Activated CD4-positive, alpha-beta T cell treated with anti-CD3 and anti-CD28 coated beads, Interleukin-2, amount 10 ng/mL, durations not matched to agents 7 days and 5 days (primary cell): Measurements from ENCODE around the gene DNAJC8. TPM values are rescaled to one million over a fixed set of nuclear protein-coding genes. Genes with fewer than 3 reads are reported as not detected.
A peak's percentile ranks its signal among the peaks of the same experiment; 100 is the strongest.

Source experiments
- CTCF ChIA-PET: fragments of 350-600 bp; sonication (Branson Sonifier 250); formaldehyde crosslinking; loops from one replicate; lab custom pipeline; 2021; ENCODE audit warnings: antibody characterized with exemption; lab: Charles Lee
- POLR2A ChIA-PET: fragments of 350-600 bp; sonication (Branson Sonifier 250); formaldehyde crosslinking; loops from one replicate; lab custom pipeline; 2021; ENCODE audit warnings: antibody characterized with exemption; lab: Charles Lee
- DNase-seq: peaks from one replicate; pipeline ENCODE4 v3.0.0-alpha.2; 2020
- H3K27ac Mint-ChIP-seq: one replicate; pipeline ENCODE4 v1.8.0; 2021; ENCODE audit warnings: mild to moderate bottlenecking, moderate library complexity, mixed read lengths
- H3K27me3 Mint-ChIP-seq: one replicate; pipeline ENCODE4 v1.8.0; 2021; ENCODE audit warnings: mixed read lengths
- H3K36me3 Mint-ChIP-seq: one replicate; pipeline ENCODE4 v1.8.0; 2021; ENCODE audit warnings: low read depth, mixed read lengths
- H3K4me1 Mint-ChIP-seq: one replicate; pipeline ENCODE4 v1.8.0; 2021; ENCODE audit warnings: mixed read lengths
- H3K4me3 Mint-ChIP-seq: one replicate; pipeline ENCODE4 v1.8.0; 2021; ENCODE audit warnings: mild to moderate bottlenecking, moderate library complexity, mixed read lengths
- H3K9me3 Mint-ChIP-seq: one replicate; pipeline ENCODE4 v1.8.0; 2021; ENCODE audit warnings: mixed read lengths
- total RNA-seq, 2 experiments: library from RNA; stranded (reverse); gene quantifications; one replicate each; pipeline ENCODE4 v1.2.3, GENCODE V29; 2021

Gene DNAJC8
- total RNA-seq, 2 experiments from 2014 or later, result 110 to 128 TPM

DNA sequence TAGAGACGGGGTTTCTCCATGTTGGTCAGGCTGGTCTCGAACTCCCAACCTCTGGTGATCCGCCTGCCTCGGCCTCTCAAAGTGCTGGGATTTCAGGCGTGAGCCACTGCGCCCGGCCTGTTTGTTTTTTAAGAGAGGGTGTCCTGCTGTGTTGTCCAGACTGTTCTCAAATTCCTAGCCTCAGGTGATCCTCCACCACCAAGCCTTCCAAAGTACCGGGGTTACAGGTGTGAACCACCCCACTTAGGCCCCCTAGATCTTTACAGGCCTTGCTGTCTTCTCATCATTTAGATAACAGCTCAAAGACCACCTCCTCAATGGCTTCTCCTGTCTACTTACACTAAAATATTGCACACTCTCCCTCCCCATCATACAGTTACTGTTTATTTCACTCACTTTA lies 32.7 kb upstream of the DNAJC8 start:
- Mint-ChIP-seq H3K27me3 (peaks cover 2% of the 10 kb centered on the region), H3K36me3 (peaks cover 5% of the 10 kb centered on the region), H3K27ac (no peak overlapping the region), H3K9me3 (no peaks in the 10 kb centered on the region), H3K4me3 (no peak overlapping the region), H3K4me1 (peaks cover 13% of the 10 kb centered on the region)
- no peak for DNase-seq
- ChIA-PET CTCF (interaction anchor here (0.6 to 1.8 kb wide), 2 partner anchors 10 to 1777 kb away, joined by 3 to 7 read pairs; no protein-coding TSS in a partner anchor), POLR2A (no interaction called here)

DNA sequence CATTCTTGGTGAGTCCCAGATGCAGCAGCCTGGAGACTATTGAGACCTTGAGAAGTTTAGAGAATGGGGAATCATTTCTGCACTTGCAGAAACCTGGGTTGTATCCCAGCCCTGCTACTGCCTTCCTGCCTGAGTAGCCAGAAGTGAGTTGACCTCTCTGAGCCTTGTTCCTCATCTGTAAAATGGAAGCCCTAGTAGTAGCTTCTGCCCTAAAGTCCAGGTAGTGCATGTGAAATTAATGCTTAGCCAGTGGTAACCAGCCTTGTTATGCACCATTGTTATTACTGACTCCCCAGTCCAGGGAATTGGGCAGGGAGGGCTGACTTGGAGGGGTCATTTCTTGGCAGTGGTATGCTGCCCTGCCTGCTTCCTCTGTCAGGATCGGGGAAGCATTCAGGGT lies 32.1 kb upstream of the DNAJC8 start:
- peaks cover 5% of the 10 kb centered on the region for H3K36me3 Mint-ChIP-seq
- CTCF ChIA-PET, result interaction anchor here (0.6 kb wide), 1 partner anchor 1777 kb away, joined by 3 read pairs; no protein-coding TSS in a partner anchor
- POLR2A ChIA-PET, result no interaction called here
- H3K9me3 Mint-ChIP-seq, result no peaks in the 10 kb centered on the region
- no peak overlapping the region for H3K4me3 Mint-ChIP-seq
- peaks cover 2% of the 10 kb centered on the region for H3K27me3 Mint-ChIP-seq
- DNase-seq, result no peak
- H3K4me1 Mint-ChIP-seq, result peaks cover 14% of the 10 kb centered on the region
- H3K27ac Mint-ChIP-seq, result no peak overlapping the region

DNA sequence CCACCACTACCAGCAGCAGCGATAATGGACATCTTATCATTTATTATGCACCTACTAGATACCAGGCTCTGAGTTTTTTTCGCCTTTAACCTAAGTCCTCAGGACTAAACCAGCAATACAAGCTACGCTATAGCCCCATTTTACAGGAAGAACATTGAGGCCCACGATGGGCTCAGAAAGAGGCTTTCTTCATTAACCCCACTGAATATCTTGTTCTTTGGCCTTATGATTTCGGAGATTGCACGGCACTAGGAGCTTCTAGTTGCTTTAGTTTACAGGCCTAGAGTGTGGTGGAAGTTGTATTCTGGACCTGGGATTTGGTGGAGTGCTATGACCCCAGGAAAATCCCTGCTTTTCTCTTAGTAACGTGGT lies 28.0 kb upstream of the DNAJC8 start:
- POLR2A ChIA-PET, result no interaction called here
- CTCF ChIA-PET, result interaction anchor here (0.6 to 4.8 kb wide), 4 partner anchors 11 to 648 kb away, joined by 3 to 31 read pairs (median 3); no protein-coding TSS in a partner anchor
- H3K27me3 Mint-ChIP-seq, result peaks cover 2% of the 10 kb centered on the region
- H3K36me3 Mint-ChIP-seq, result peaks cover 7% of the 10 kb centered on the region
- H3K4me1 Mint-ChIP-seq, result peaks cover 40% of the 10 kb centered on the region
- peak overlapping the region; percentile 75 for H3K27ac Mint-ChIP-seq
- peak overlapping the region; percentile 79 for H3K4me3 Mint-ChIP-seq
- no peak for DNase-seq
- H3K9me3 Mint-ChIP-seq, result no peaks in the 10 kb centered on the region

DNA sequence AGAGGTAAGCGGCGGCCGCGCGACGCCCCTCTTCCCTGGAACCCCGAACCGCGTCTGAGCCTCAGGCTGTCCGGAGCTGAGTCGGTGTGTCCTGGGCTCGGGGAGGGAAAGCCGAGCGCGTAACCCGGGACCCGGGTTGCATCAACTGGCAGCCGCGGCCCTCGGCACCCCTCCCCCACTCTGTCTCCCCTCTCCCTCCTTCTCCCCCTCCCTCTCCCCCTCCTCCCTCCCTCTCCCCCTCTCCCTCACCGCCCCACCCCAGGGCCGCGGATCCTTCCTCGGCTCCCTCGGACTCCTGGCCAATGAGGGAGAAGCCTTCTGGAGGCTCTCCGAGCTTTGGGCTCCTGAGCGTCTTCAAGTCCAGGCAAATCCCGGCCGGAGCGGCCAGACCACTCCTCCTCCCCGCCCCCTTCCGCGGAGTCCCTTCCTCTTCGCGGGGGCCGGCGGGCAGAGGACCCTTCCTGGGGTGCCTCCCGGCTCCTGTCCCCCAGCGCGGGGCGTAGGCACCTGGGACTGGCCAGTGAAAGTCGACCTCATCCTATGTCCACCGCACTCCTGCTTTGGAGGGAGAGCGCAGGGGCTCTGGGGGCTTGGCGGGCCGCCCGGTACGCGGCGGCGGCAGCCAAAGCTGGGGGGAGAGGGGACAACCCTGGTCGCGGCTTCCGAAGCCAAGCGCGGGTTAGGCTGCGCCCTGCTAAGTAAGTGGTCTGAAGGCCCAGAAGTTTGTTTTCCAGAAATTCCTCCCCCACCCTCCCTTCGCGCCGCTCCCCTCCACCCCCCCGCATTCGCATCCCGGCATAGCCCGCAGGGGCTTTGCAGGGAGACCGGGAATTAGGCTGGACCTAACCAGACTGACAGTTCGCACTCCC lies 27.3 kb upstream of the DNAJC8 start:
- H3K27ac Mint-ChIP-seq, result peak overlapping the region; percentile 75
- POLR2A ChIA-PET, result interaction anchor here (0.5 to 0.6 kb wide), 2 partner anchors 34 to 1168 kb away, joined by 4 to 5 read pairs; no protein-coding TSS in a partner anchor
- H3K4me3 Mint-ChIP-seq, result peak overlapping the region; percentile 79
- peaks cover 7% of the 10 kb centered on the region for H3K36me3 Mint-ChIP-seq
- peak; percentile 36 for DNase-seq
- H3K4me1 Mint-ChIP-seq, result peaks cover 46% of the 10 kb centered on the region
- H3K9me3 Mint-ChIP-seq, result no peaks in the 10 kb centered on the region
- CTCF ChIA-PET, result interaction anchor here (0.5 to 4.8 kb wide), 8 partner anchors 8 to 128 kb away, joined by 3 to 31 read pairs (median 3); partner anchors contain the start of gene MED18
- peaks cover 2% of the 10 kb centered on the region for H3K27me3 Mint-ChIP-seq

DNA sequence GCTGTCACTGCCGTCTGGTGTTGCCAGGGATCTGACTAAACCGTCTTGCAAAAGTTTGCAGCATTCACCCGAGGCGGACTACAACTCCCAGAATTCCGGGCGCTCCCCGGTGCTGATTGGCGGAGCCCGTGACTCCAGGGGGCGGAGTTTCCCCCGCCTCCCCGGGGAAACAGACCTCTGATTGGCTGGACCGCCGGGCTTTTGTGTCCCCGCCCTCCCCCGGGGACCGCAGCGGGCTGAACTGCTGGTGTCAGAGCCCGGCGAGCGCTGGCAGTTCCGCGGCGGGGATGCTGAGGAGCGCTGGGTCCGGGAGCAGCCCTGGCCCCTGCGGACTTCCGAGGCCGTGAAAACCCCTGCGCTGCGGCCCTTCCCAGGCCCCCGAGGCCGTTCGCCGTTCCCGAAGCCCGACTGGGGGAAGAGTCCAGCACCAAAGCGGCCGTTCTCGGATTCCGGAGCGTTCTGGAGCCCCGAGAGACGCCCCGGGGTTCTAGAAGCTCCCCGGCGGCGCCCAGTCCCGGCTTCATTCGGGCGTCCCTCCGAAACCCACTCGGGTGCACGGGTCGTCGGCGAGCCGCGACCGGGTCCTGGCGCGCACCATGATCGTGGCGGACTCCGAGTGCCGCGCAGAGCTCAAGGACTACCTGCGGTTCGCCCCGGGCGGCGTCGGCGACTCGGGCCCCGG lies 26.6 kb upstream of the DNAJC8 start, which contains the start of gene SESN2:
Gene SESN2 (plus strand): TSS at position 267 of the 682 bp plus-strand sequence. CDS start 330 bp downstream, at position 597.
- ChIA-PET POLR2A (interaction anchor here (0.6 kb wide), 1 partner anchor 33 kb away, joined by 5 read pairs; no protein-coding TSS in a partner anchor), CTCF (interaction anchor here (0.6 to 4.8 kb wide), 5 partner anchors 9 to 129 kb away, joined by 3 to 31 read pairs (median 3); partner anchors contain the start of gene MED18)
- Mint-ChIP-seq H3K36me3 (peaks cover 7% of the 10 kb centered on the region), H3K9me3 (no peaks in the 10 kb centered on the region), H3K27me3 (peaks cover 2% of the 10 kb centered on the region), H3K4me1 (peaks cover 47% of the 10 kb centered on the region), H3K27ac (peak within 1 kb of the TSS; percentile 85), H3K4me3 (peak within 1 kb of the TSS; percentile 79)
- DNase-seq, result peak; percentile 100

DNA sequence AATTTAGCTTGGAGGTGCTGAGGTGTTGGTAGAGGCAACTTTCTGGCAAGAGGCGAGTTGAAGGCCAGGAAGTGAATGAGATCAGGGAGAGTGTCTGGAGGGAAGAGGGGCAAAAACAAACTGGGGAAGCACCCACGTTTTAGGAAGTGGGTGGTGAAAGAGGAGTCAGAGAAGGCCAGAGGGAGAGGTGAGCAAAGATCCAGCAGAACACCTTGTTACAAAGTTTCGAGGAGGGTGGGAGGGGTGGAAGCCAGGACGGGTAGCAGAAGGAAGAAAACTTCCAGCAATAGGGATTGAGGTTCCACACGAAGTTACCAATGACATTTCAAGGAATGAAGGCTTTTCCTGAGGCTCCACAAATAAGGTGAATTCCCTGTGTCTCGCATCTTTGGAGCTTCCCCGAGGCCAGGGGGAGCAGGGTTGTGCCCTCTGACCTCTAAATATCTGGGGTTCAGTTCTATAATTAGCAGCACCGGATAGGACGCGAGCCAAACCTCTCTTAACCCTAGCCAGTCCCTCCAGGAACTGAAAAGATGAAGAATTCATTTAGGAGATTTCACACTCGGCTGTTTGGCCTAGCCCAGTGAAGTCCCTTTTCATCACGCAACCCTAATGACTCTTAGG lies 25.9 kb upstream of the DNAJC8 start:
- no peaks in the 10 kb centered on the region for H3K9me3 Mint-ChIP-seq
- ChIA-PET POLR2A (no interaction called here), CTCF (interaction anchor here (0.7 to 4.8 kb wide), 6 partner anchors 8 to 329 kb away, joined by 3 to 31 read pairs (median 3); no protein-coding TSS in a partner anchor)
- H3K4me1 Mint-ChIP-seq, result peaks cover 47% of the 10 kb centered on the region
- H3K4me3 Mint-ChIP-seq, result peak overlapping the region; percentile 79
- no peak for DNase-seq
- H3K27me3 Mint-ChIP-seq, result peaks cover 2% of the 10 kb centered on the region
- peak overlapping the region; percentile 85 for H3K27ac Mint-ChIP-seq
- H3K36me3 Mint-ChIP-seq, result peaks cover 7% of the 10 kb centered on the region

DNA sequence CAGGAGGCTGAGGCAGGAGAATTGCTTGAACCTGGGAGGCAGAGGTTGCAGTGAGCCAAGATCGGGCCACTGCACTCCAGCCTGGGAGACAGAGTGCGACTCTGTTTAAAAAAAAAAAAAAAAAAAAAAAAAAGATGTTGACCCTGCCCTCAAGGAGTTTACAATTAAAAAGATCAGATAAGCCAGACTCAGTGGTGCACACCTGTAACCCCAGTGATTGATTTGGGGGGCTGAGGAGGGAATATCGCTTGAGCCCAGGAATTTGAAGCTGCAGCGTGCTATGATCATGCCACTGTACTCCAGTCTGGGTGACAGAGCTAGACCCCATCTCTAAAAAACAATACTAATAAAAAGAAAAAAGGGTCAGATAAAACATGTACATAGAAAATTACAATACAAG lies 24.9 kb upstream of the DNAJC8 start:
- Mint-ChIP-seq H3K27ac (no peak overlapping the region), H3K27me3 (peaks cover 2% of the 10 kb centered on the region), H3K4me3 (no peak overlapping the region), H3K4me1 (peaks cover 45% of the 10 kb centered on the region), H3K9me3 (no peaks in the 10 kb centered on the region), H3K36me3 (peaks cover 5% of the 10 kb centered on the region)
- POLR2A ChIA-PET, result no interaction called here
- no peak for DNase-seq
- CTCF ChIA-PET, result interaction anchor here (0.9 to 2.8 kb wide), 3 partner anchors 9 to 330 kb away, joined by 3 to 17 read pairs (median 3); no protein-coding TSS in a partner anchor

DNA sequence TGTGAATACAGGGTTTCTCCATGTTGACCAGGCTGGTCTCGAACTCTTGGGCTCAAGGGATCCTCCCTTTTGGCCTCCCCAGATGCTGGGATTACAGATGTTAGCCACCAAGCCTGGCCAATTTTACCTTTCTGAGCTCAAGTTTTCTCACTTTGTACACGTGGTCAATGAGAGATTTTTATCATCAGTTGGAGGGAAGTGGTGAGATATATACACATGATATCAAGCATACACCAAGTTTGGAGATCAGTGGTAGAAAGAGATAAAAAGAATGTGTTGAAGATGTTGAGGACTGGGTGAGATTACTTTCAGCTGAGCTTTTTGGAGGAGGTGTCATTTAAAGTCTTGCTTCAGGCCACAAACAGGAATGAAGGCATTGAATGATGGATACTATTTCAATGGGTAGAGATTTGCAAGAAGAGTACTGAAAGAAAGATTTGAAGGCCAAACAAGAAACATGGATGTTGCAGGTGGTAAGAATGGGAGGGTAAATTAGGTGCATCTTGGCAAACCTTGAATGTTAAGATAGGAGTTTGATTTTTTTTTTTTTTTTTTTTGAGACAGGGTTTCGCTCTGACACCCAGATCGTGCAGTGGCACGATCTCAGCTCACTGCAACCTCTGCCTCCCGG lies 23.5 kb upstream of the DNAJC8 start:
- Mint-ChIP-seq H3K9me3 (no peaks in the 10 kb centered on the region), H3K27ac (peak overlapping the region; percentile 89), H3K36me3 (peaks cover 5% of the 10 kb centered on the region), H3K4me1 (peaks cover 42% of the 10 kb centered on the region), H3K27me3 (peaks cover 2% of the 10 kb centered on the region), H3K4me3 (peak overlapping the region; percentile 34)
- POLR2A ChIA-PET, result interaction anchor here (0.6 kb wide), 1 partner anchor 10 kb away, joined by 4 read pairs; no protein-coding TSS in a partner anchor
- peak; percentile 24 for DNase-seq
- CTCF ChIA-PET, result interaction anchor here (0.6 to 2.8 kb wide), 6 partner anchors 8 to 715 kb away, joined by 3 to 17 read pairs (median 4); no protein-coding TSS in a partner anchor

DNA sequence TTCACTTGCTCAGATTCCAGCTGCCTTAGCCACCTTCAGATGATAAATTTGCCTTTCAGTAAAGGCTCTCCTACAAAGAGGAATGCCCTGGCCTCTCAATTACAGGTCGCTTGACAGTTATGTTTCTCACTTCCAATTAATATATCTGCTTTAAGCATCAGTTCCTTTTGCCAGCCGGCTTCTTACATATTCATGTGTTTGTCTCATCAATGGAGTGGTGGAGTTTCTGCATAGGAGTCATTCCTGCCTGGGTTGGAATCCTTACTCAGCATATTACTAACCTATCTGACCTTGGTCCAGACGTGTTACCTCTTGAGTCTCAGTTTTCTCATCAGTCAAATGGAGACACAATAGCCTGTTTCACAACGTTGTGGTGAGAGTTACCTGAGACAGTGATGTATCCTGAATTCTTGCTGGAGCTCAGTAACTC lies 17.1 kb upstream of the DNAJC8 start:
- Mint-ChIP-seq H3K4me1 (peaks cover 38% of the 10 kb centered on the region), H3K4me3 (no peak overlapping the region), H3K27me3 (no peaks in the 10 kb centered on the region), H3K36me3 (no peaks in the 10 kb centered on the region), H3K27ac (peak overlapping the region; percentile 41), H3K9me3 (no peaks in the 10 kb centered on the region)
- ChIA-PET POLR2A (interaction anchor here (0.6 kb wide), 1 partner anchor 125 kb away, joined by 3 read pairs; no protein-coding TSS in a partner anchor), CTCF (interaction anchor here (0.9 to 4.2 kb wide), 3 partner anchors 12 to 627 kb away, joined by 3 to 31 read pairs (median 4); partner anchors contain the start of gene SESN2)
- no peak for DNase-seq

DNA sequence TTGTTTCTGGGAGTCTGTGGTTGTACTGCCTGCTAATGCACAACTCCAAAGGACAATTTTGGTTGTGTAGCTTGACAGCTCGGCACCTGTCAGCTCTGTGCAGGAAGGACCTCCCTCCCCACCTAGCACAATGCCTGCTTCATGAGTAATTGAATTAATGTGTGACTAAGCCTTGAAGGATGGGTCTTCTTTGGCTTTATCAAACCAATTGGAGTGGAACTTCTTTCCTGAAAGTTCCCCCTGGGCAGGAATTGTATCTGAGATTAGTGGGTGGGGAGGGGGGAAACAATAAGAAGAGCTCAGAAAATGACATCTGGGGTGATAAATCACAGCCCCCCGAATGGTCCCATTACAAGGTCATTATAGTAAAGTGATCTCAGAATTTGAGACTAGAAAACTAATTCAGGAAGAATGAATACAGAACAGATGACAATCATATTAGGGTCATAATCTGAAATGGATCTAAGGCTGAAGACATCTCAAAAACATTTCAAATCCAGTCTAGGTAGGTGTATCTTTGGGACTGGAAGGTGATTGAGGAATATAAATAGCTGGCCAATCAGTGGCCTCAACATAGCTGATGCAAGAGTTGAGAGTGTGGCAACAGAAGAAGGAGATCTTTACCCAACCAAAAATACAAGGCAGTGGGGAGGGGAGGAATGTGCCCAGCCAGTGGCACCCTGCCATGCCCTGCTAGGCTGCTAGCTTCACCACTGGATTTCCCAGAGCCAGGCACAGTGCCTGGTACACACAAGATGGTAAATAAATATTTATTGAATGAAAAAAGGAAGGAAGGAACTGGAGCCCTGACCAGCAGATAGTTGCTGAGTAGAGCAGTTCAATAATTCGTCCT lies 16.4 kb upstream of the DNAJC8 start:
- no peaks in the 10 kb centered on the region for H3K36me3 Mint-ChIP-seq
- no peak for DNase-seq
- H3K4me3 Mint-ChIP-seq, result peak overlapping the region; percentile 83
- CTCF ChIA-PET, result interaction anchor here (0.5 to 4.2 kb wide), 21 partner anchors 8 to 628 kb away, joined by 3 to 31 read pairs (median 4); partner anchors contain the start of genes ATP5IF1, MED18 and SESN2
- H3K27ac Mint-ChIP-seq, result peak overlapping the region; percentile 98
- no peaks in the 10 kb centered on the region for H3K9me3 Mint-ChIP-seq
- no peaks in the 10 kb centered on the region for H3K27me3 Mint-ChIP-seq
- H3K4me1 Mint-ChIP-seq, result peaks cover 45% of the 10 kb centered on the region
- POLR2A ChIA-PET, result interaction anchor here (0.6 to 1.4 kb wide), 4 partner anchors 73 to 332 kb away, joined by 3 to 5 read pairs (median 3); no protein-coding TSS in a partner anchor
